ENCODE results near the gene TRIM61.
A peak's percentile ranks its signal among the peaks of the same experiment; 100 is the strongest.
"Not testable (repeated sequence)": the region's sequence is repeated elsewhere in the genome, so short reads cannot be mapped to it uniquely, and the experiment has no call there.

TRIM61 gene

GRCh38 chr4:164943192-164943591 is 34.3 kb downstream of the TRIM61 start:
- no peak overlapping the region for H3K4me3 ChIP-seq (ENCODE audit: control insufficient read depth, low read depth, low read length)
- no peak for TF ChIP-seq CTCF (IDR thresholded peaks at IDR 0.05; ENCODE audit: control insufficient read depth, insufficient read depth, low read depth, low read length, missing control alignments)
- no peak for DNase-seq (ENCODE audit: low read depth)

GRCh38 chr4:164937576-164938270 is 39.7 kb downstream of the TRIM61 start:
- no peak overlapping the region for H3K4me3 ChIP-seq (ENCODE audit: control insufficient read depth, low read depth, low read length)
- no peak for DNase-seq (ENCODE audit: low read depth)
- TF ChIP-seq CTCF (IDR thresholded peaks at IDR 0.05; ENCODE audit: control insufficient read depth, insufficient read depth, low read depth, low read length, missing control alignments), result peak; percentile 8

GRCh38 chr4:164935865-164936606 is 41.4 kb downstream of the TRIM61 start:
- H3K4me3 ChIP-seq (ENCODE audit: control insufficient read depth, low read depth, low read length); DNase-seq (ENCODE audit: low read depth): not testable (repeated sequence)

GRCh38 chr4:164935363-164935762 is 42.1 kb downstream of the TRIM61 start:
- no peak overlapping the region for H3K4me3 ChIP-seq (ENCODE audit: control insufficient read depth, low read depth, low read length)
- TF ChIP-seq CTCF (IDR thresholded peaks at IDR 0.05; ENCODE audit: control insufficient read depth, insufficient read depth, low read depth, low read length, missing control alignments), result no peak
- no peak for DNase-seq (ENCODE audit: low read depth)

GRCh38 chr4:164933244-164933643 is 44.2 kb downstream of the TRIM61 start:
- H3K4me3 ChIP-seq (ENCODE audit: control insufficient read depth, low read depth, low read length), result no peak overlapping the region
- no peak for TF ChIP-seq CTCF (IDR thresholded peaks at IDR 0.05; ENCODE audit: control insufficient read depth, insufficient read depth, low read depth, low read length, missing control alignments)
- no peak for DNase-seq (ENCODE audit: low read depth)

- no peak for TF ChIP-seq CTCF (IDR thresholded peaks at IDR 0.05; ENCODE audit: control insufficient read depth, insufficient read depth, low read depth, low read length, missing control alignments)
- no peak overlapping the region for H3K4me3 ChIP-seq (ENCODE audit: control insufficient read depth, low read depth, low read length)
- no peak for DNase-seq (ENCODE audit: low read depth)
Observed at GRCh38 chr4:164931551-164932324, 45.7 kb downstream of the TRIM61 start.

- no peak for DNase-seq (ENCODE audit: low read depth)
- H3K4me3 ChIP-seq (ENCODE audit: control insufficient read depth, low read depth, low read length), result no peak overlapping the region
- TF ChIP-seq CTCF (IDR thresholded peaks at IDR 0.05; ENCODE audit: control insufficient read depth, insufficient read depth, low read depth, low read length, missing control alignments), result no peak
Observed at GRCh38 chr4:164930647-164931046, 46.8 kb downstream of the TRIM61 start.

- not testable (repeated sequence) for DNase-seq (ENCODE audit: low read depth)
Observed at GRCh38 chr4:164927101-164927500, 50.4 kb downstream of the TRIM61 start.

More at GRCh38 chr4:164927101-164927500, 50.4 kb downstream of the TRIM61 start:
- H3K4me3 ChIP-seq (ENCODE audit: control insufficient read depth, low read depth, low read length), result not testable (repeated sequence)
